ENCODE data around the gene AVP. TPM values are rescaled to one million over a fixed set of nuclear protein-coding genes. Genes with fewer than 3 reads are reported as not detected.

AVP gene
- total RNA-seq, 1 donor from 2014 or later = not detected

DNA sequence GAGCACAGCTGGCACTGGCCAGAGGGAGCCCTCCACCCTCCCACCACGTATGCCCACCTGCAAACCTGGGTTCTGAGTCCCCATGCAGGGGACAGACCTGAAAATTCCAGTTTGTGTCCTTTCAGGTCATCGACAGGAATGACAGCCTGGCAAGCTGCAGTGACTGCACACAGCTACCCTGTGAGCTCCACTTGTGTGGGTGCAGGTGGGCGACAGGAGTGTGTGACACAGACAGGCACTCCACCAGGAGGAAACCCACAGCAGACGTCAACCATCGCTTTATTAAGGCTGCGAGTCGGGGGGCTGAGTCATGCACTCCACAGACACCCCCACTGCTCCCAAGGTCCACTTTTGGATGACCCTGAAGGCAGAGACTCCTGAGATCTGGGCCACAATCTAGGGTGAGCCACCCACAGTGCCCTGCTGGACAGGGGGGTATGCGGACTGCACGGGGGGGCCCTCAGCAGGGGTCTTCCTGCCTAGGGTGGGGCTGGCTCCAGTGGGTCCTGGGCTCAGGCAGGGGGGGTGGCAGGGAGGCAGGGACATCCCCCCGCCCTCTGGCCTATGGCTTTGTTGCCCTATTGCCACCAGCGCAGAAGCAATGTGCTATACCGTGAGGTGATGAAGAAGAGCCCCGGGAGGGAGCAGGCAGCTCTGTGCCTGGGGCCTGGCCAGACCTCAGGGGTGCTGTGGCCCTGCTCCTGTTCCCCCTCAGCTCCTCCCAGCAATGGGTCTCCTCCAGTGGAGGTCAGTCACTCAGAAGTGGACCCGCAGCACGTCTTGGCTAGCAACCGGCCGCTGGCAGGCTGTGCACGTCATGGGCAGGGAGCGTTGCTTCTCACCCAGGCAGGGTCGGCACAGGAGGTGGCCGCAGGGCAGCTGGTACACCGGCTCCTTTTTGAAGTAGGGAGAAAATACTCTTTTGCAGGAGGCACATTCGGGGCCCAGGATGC lies 25.1 kb upstream of the AVP start:
- no peaks in the 10 kb centered on the region for H3K4me1 ChIP-seq
- peaks cover 0 to 23% of the 10 kb centered on the region in 2 donors for H3K36me3 ChIP-seq
- H3K9me3 ChIP-seq = no peaks in the 10 kb centered on the region
- H3K27ac ChIP-seq = no peak overlapping the region
- no peaks in the 10 kb centered on the region for H3K27me3 ChIP-seq
- intact Hi-C loops (cut with DNase I) = loop anchor here (10.0 kb wide), 1 partner anchor 55 kb away; no protein-coding TSS in a partner anchor
- H3K4me3 ChIP-seq = no peak overlapping the region
- no peak for TF ChIP-seq POLR2A (IDR thresholded peaks at IDR 0.05)
- no peak for TF ChIP-seq POLR2AphosphoS5 (IDR thresholded peaks at IDR 0.05; ENCODE audit: insufficient read depth in 1 of 2, low read depth in 1 of 2)
- TF ChIP-seq, protein P1, sequence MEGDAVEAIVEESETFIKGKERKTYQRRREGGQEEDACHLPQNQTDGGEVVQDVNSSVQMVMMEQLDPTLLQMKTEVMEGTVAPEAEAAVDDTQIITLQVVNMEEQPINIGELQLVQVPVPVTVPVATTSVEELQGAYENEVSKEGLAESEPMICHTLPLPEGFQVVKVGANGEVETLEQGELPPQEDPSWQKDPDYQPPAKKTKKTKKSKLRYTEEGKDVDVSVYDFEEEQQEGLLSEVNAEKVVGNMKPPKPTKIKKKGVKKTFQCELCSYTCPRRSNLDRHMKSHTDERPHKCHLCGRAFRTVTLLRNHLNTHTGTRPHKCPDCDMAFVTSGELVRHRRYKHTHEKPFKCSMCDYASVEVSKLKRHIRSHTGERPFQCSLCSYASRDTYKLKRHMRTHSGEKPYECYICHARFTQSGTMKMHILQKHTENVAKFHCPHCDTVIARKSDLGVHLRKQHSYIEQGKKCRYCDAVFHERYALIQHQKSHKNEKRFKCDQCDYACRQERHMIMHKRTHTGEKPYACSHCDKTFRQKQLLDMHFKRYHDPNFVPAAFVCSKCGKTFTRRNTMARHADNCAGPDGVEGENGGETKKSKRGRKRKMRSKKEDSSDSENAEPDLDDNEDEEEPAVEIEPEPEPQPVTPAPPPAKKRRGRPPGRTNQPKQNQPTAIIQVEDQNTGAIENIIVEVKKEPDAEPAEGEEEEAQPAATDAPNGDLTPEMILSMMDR (IDR thresholded peaks at IDR 0.05) = no peak
- no peak for DNase-seq (ENCODE audit: extremely low spot score in 2 of 2)

DNA sequence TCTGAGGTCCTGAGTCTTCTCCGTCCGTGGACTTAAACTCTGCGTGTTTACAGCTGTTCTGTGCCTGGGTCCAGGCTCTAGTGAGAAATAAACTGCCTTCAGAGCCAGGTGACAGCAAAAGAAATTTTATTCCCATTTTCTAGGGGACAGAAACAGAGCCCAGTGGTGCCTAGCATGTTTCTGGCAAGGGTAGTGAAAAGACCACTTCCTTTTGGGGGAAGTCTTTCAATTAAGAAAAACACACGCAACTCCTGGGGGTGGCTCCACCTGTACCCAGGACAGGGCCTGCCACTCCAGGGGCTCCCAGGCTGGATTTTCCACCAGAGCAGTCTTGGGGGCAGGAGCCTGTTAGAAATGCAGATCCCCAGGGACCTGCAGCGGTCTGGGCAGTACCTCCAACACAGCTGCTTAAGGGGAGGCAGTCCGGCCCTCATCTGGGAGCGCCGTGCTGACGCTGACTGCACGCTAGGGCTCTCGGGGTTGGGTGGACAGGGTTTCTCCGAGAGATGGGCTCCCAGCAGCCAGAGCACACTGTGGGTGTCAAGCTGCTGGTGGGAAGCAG lies 23.0 kb upstream of the AVP start:
- TF ChIP-seq POLR2A (IDR thresholded peaks at IDR 0.05) (no peak), POLR2AphosphoS5 (IDR thresholded peaks at IDR 0.05; ENCODE audit: insufficient read depth in 1 of 2, low read depth in 1 of 2) (no peak)
- TF ChIP-seq, protein P1 (IDR thresholded peaks at IDR 0.05) = no peak
- no peak overlapping the region for H3K27ac ChIP-seq
- H3K4me3 ChIP-seq = no peak overlapping the region
- H3K9me3 ChIP-seq = no peaks in the 10 kb centered on the region
- H3K27me3 ChIP-seq = no peaks in the 10 kb centered on the region
- intact Hi-C loops (cut with DNase I) = no loop called here
- H3K4me1 ChIP-seq = no peaks in the 10 kb centered on the region
- peaks cover 0 to 14% of the 10 kb centered on the region in 2 donors for H3K36me3 ChIP-seq
- DNase-seq (ENCODE audit: extremely low spot score in 2 of 2) = no peak

DNA sequence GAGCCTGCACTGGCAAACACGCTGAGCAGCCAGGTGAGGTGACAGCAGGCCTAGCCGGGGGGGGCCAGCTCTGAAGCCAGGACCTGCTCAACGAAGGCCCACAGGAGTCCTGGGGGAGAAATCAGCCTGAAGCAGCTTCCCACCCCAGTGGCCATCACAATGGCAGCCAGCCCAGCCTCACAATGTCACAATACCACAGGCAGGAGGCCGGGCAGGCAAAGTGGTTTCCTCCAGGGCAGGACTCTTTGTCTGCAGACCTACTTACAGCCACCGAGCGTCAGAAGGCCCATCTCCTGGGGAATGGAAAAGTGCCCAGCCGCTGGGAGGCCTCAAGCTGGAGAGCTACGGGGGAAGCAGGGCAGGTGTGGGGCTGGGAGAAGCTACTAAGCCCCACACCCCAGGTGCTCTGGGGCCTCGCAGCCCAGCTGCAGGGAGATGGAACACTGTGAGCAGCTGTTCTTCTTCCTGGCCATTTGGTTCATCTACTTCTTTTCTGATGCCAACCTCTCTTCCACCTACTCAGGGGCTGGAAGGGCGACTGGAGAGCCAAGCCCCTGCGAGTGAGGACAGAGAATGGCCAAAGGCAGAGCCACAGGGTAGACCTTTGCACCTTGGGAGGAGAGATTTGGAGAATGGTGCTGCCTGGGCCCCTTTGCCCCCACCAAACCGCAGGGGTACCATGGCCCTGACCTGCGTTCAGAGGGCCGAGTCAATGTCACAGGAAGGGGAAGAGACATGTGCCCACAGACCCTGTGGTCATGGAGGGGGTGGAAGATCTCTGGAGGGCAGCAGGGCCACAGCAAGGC lies 22.3 kb upstream of the AVP start:
- intact Hi-C loops (cut with DNase I) = no loop called here
- H3K27ac ChIP-seq = no peak overlapping the region
- no peak overlapping the region for H3K4me3 ChIP-seq
- H3K36me3 ChIP-seq = peaks cover 0 to 14% of the 10 kb centered on the region in 2 donors
- no peaks in the 10 kb centered on the region for H3K4me1 ChIP-seq
- no peaks in the 10 kb centered on the region for H3K27me3 ChIP-seq
- H3K9me3 ChIP-seq = no peaks in the 10 kb centered on the region
- no peak for DNase-seq (ENCODE audit: extremely low spot score in 2 of 2)
- TF ChIP-seq POLR2A (IDR thresholded peaks at IDR 0.05) (no peak), POLR2AphosphoS5 (IDR thresholded peaks at IDR 0.05; ENCODE audit: insufficient read depth in 1 of 2, low read depth in 1 of 2) (no peak)
- TF ChIP-seq, protein P1 (IDR thresholded peaks at IDR 0.05) = no peak

DNA sequence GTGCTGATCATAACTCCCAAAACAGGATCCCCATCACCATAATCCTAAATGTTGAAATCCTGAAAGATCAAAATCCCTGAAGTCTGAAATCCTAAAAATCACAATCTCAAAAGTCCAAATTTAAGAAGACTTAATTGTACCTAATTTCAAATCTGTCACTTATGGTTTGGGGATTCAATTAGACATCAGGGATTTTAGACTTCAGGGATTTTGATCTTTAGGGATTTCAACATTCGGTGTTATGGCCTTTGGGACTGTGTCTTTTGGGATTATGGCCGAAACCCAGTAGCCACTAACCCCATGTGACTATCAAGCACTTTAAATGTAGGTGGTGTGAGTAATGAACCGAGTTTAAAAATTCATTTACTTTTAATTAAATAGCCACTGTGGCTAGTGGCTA lies 21.7 kb upstream of the AVP start:
- Histone ChIP-seq H3K4me3 (no peak overlapping the region), H3K36me3 (peaks cover 0 to 14% of the 10 kb centered on the region in 2 donors), H3K4me1 (no peaks in the 10 kb centered on the region), H3K27me3 (no peaks in the 10 kb centered on the region), H3K9me3 (no peaks in the 10 kb centered on the region), H3K27ac (no peak overlapping the region)
- intact Hi-C loops (cut with DNase I) = no loop called here
- no peak for DNase-seq (ENCODE audit: extremely low spot score in 2 of 2)
- TF ChIP-seq POLR2A (IDR thresholded peaks at IDR 0.05) (no peak), POLR2AphosphoS5 (IDR thresholded peaks at IDR 0.05; ENCODE audit: insufficient read depth in 1 of 2, low read depth in 1 of 2) (no peak)
- TF ChIP-seq, protein P1 (IDR thresholded peaks at IDR 0.05) = no peak

All from vagina (tissue), 2 donors.